VCaP (cell line): Measurements from ENCODE around the gene DSN1.
"Not testable (repeated sequence)": the region's sequence is repeated elsewhere in the genome, so short reads cannot be mapped to it uniquely, and the experiment has no call there.

Experiments used
- H3K27ac ChIP-seq: fragments of 450-650 bp; 2 replicates; pipeline ENCODE4 v1.5.1; 2017
- CTCF ChIP-seq: fragments of 450-650 bp; conservative IDR thresholded peaks from 2 replicates; pipeline ENCODE4 v1.5.1; 2017; ENCODE audit warnings: mild to moderate bottlenecking, moderate library complexity

The DSN1 gene

GRCh38 chr20:36805396-36805795 is 31.8 kb upstream of the DSN1 start:
- no peak overlapping the region for H3K27ac ChIP-seq
- no peak for TF ChIP-seq CTCF

GRCh38 chr20:36804425-36804824 is 30.9 kb upstream of the DSN1 start:
- no peak overlapping the region for H3K27ac ChIP-seq
- TF ChIP-seq CTCF = no peak

- no peak for TF ChIP-seq CTCF
- H3K27ac ChIP-seq = no peak overlapping the region
Observed at GRCh38 chr20:36802326-36803222, 29.0 kb upstream of the DSN1 start.

- no peak overlapping the region for H3K27ac ChIP-seq
- no peak for TF ChIP-seq CTCF
Observed at GRCh38 chr20:36800410-36800809, 26.8 kb upstream of the DSN1 start.

GRCh38 chr20:36799313-36799712 is 25.8 kb upstream of the DSN1 start:
- H3K27ac ChIP-seq = not testable (repeated sequence)

- no peak for TF ChIP-seq CTCF
- H3K27ac ChIP-seq = no peak overlapping the region
Observed at GRCh38 chr20:36796875-36797274, 23.3 kb upstream of the DSN1 start.

GRCh38 chr20:36796117-36796516 is 22.6 kb upstream of the DSN1 start:
- TF ChIP-seq CTCF = no peak
- no peak overlapping the region for H3K27ac ChIP-seq

- H3K27ac ChIP-seq = no peak overlapping the region
- TF ChIP-seq CTCF = no peak
Observed at GRCh38 chr20:36795691-36796090, 22.1 kb upstream of the DSN1 start.
